GM19467 (cell line): ENCODE data around the gene TANGO2.

ENCODE experiments used
- ATAC-seq: cut with Tn5 transposase; IDR thresholded peaks from one replicate; pipeline ENCODE4 v1.9.1; 2021; ENCODE audit warnings: mild to moderate bottlenecking, moderate library complexity; ENCODE audit not compliant: unreplicated experiment

TANGO2 gene

GRCh38 chr22:19982991-19983578, 37.8 kb upstream of the TANGO2 start:
- no peak for ATAC-seq

GRCh38 chr22:19983741-19984140, 37.2 kb upstream of the TANGO2 start:
- no peak for ATAC-seq

- ATAC-seq, result no peak
Observed at GRCh38 chr22:19984201-19984753, 36.6 kb upstream of the TANGO2 start.

GRCh38 chr22:19984851-19985811, 35.8 kb upstream of the TANGO2 start:
- no peak for ATAC-seq

- ATAC-seq, result no peak
Observed at GRCh38 chr22:19986011-19986409, 34.9 kb upstream of the TANGO2 start.

- ATAC-seq, result no peak
Observed at GRCh38 chr22:19986410-19987341, 34.2 kb upstream of the TANGO2 start.

GRCh38 chr22:19987394-19988306, 33.3 kb upstream of the TANGO2 start:
- no peak for ATAC-seq

- ATAC-seq, result no peak
Observed at GRCh38 chr22:19988331-19988808, 32.5 kb upstream of the TANGO2 start.

- no peak for ATAC-seq
Observed at GRCh38 chr22:19988965-19989724, 31.8 kb upstream of the TANGO2 start.

- ATAC-seq, result no peak
Observed at GRCh38 chr22:19989725-19990067, 31.2 kb upstream of the TANGO2 start.

- ATAC-seq, result no peak
Observed at GRCh38 chr22:19990188-19990587, 30.7 kb upstream of the TANGO2 start.

GRCh38 chr22:19990609-19991394, 30.1 kb upstream of the TANGO2 start:
- no peak for ATAC-seq

GRCh38 chr22:19991395-19991644, 29.6 kb upstream of the TANGO2 start:
- no peak for ATAC-seq

GRCh38 chr22:19991645-19992451, 29.1 kb upstream of the TANGO2 start:
- no peak for ATAC-seq

GRCh38 chr22:19992481-19992911, 28.4 kb upstream of the TANGO2 start:
- ATAC-seq, result no peak

GRCh38 chr22:19992921-19993355, 28.0 kb upstream of the TANGO2 start:
- no peak for ATAC-seq

GRCh38 chr22:19993926-19994325, 27.0 kb upstream of the TANGO2 start:
- no peak for ATAC-seq
